ENCODE measurements around the gene NUBPL.

Gene NUBPL

DNA sequence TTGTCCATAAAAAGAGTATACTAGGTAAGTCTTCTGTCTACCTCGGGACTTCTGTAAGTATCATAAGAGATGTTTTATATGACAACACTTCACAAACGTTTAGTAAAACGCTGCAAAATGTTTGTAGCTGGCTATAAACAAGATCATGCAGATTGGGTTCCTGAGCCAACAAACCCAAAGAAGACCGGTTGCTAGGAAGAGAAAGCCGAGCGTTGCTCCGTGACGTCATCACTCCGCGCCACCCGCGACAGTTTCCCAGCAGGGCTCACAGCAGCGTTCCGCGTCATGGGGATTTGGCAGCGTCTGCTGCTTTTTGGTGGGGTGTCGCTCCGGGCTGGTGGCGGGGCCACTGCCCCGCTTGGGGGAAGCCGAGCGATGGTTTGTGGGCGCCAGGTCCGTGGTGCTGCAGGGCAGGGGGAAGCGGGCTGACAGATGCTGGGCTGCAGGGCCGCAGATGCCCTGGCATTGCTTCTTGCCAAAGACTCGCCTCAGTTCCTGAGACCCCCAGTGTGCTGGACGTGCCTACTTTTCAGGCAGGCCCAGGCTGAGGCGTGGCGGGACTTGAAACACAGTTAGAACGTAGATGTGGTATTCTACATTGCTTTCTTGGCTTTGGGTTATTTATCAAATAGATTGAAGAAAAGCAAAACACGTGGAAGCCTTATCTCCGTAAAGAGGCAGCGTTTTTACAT lies at the start of gene NUBPL:
Gene NUBPL (plus strand): TSS at position 250 of the 692 bp plus-strand sequence. CDS start 36 bp downstream, at position 286.
- peak; percentile 97 for DNase-seq

GRCh38 chr14:31527087-31527486 lies 34.1 kb upstream of the NUBPL start:
- DNase-seq = no peak

- no peak for DNase-seq
These were observed 33.7 kb upstream of the NUBPL start for GRCh38 chr14:31527546-31527945.

- DNase-seq = no peak
These were observed 32.2 kb upstream of the NUBPL start for GRCh38 chr14:31529053-31529452.

DNA sequence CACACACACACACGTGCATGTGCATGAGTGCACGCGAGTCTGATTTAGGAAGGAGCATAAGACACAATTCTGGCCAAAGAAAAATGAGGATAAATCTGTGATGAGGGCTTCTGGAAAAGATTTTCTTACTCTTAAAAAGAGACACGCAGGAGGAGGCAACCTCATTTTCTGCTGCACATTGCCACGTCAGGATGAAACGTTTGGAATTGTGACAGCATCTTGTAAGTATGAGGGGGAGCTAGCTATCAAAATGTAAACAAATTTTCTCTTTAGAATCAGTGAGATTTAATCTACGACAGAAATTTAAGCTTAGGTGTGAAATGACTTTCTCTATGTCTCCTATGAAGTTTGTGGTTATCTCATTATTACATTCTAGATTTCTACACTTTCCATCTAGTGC lies 31.1 kb upstream of the NUBPL start:
- DNase-seq = no peak

GRCh38 chr14:31536201-31536960 lies 24.8 kb upstream of the NUBPL start:
- no peak for DNase-seq

DNA sequence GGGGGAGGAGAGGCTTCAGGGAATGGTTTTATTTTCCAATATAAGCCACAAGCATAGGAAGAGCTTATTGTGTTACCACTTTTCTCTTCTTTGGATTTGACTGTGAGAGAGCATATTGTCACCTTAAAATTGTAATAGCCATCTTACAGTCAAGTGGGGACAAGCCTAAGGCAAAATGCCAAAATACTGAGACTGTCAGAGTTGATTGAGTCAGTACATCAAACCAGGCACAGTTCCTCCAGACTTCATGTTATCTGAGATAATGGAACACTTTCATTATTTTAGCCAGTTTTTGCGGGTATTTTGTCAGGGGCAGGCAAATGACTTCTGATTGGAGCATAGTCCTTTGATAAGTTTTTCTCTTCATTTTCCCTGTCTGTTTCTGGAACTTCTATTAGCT lies 19.5 kb upstream of the NUBPL start:
- DNase-seq = no peak

DNA sequence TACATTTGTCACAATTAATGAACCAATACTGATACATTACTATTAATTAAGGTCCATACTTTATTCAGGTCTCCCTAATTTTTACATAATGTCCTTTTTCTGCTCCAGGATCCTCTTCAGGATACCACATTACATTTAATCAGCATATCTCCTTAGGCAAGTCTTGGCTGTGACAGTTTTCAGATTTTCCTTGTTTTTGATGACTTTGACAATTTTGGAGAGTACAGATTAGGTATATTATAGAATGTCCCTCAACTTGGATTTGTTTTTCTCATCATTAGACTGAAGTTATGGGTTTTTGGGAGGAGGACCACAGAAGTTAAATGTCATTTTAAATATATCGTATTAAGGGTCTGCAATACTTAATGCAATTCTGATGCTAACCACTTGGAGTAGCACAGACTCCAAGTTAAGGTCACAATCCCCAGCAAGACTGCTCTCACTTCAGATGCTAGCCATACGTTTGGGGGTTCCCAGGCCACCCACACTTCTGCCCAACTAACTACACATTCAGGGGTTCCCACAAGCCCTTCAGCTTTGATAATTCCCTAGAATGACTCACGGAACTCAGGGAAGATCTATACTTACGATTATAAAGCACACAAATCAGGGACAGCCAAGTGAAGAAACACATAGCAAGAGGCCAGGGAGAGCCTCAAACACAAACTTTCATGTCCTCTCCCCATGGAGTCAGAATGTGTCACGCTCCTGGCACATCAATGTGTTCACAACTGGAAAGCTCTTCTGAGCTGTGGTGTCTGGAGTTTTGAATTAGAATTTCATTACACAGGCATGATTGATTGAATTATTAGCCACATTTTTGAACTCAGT lies 17.0 kb upstream of the NUBPL start:
- no peak for DNase-seq

GRCh38 chr14:31544816-31545215 lies 16.4 kb upstream of the NUBPL start:
- no peak for DNase-seq

DNA sequence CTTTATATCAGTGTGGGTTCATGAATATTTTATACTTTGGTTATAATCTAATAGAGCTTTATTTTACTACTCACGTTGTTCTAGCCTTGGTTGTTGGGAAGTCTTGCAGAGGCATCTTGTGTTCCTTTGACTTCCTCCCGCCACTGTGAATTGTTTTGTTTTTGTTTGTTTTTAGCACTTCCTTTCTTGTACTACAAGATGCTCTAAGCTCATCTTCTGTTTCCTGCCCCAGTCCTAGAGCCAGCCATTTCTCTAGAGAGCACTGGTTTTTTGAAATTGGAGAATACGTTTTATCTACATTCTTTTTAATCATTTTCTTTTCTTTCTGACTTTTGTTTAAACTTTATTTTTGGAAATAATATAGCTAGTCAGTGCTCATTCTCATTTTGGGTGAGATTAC lies 15.9 kb upstream of the NUBPL start:
- no peak for DNase-seq

DNA sequence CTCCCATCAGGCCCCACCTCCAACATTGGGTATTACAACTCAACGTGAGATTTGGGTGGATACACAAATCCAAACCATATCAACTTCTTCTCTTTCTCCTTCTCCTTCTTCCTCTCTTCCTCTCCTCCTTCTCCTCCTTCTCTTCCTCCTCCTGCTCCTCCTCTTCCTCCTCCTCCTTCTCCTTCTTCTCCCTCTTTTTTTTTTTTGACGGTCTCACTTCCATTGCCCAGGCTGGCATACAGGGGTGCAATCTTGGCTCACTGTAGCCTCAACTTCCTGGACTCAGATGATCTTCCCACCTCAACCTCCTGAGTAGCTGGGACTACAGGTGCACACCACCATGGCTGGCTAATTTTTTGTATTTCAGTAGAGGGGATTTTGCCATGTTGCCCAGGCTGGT lies 11.4 kb upstream of the NUBPL start:
- DNase-seq = no peak

DNA sequence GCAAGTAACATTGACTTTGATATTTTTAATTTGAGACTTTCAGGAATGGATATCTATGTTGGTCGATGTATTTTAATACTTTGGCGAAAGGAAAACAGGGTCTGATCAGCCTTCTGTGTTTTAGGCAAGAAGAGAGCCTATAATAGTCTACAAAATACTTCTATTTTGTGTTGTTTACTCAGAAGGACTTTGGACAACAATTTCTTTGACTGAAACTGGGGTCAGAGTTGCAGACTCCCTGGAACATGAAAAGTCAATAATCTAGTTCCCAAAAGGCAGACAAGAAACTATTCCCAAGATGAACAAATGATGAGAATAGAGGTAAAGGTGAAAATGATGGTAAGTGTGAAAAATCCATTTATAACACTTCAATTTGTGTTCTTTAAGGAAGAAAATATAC lies 10.6 kb upstream of the NUBPL start:
- no peak for DNase-seq

- no peak for DNase-seq
These were observed 5.0 kb upstream of the NUBPL start for GRCh38 chr14:31556191-31556590.

DNA sequence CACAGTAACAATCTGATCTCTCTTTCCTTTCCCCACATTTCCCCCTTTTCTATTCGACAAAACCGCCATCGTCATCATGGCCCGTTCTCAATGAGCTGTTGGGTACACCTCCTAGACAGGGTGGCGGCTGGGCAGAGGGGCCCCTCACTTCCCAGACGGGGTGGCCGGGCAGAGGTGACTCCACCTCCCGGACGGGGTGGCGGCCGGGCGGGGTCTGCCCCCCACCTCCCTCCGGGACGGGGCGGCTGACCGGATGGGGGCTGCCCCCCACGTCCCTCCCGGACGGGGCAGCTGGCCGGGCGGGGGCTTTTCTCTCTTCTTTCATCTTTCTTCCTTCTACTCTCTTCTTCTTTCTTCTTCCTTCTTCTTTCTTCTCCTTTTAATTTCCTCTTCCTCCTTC lies 1.3 kb upstream of the NUBPL start:
- no peak for DNase-seq

DNA sequence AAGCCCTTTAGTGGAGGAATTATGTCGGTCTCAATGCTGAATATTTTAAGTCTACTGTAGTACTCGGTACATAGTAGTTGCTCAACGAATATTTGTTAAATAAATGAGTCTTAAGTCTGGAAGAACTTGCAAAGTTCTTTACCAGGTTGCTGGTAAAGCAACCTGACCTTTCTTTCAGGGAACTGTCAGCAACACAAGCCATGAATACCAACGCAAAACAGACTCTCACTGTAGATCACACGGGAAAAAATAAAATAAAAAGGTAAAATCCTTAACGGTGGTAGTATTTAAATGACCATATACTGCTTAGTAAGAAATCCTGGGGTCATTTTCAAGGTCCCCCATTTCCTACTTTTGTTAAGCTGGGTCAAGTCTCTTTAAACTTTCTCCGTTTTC lies 447 bp upstream of the NUBPL start:
- DNase-seq = no peak

GRCh38 chr14:31564194-31564593 lies 3.0 kb downstream of the NUBPL start:
- no peak for DNase-seq

DNA sequence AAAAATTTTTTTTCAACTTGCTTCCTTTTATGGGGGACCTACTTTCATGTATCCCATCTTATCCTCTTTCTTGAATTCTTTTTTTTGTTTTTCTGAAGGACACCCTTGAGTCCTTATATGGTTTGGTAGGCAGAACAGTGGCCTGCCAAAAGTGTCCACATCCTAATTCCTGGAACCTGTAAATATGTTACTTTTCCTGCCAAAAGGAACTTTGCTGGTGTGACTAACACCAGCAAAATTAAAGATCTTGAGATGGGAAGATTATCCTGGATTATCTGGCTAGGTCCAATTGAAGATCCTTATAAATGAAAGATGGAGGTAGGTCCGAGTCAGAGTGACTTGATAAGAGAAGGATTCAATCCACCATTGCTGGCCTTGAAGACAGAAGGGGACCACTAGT lies 5.3 kb downstream of the NUBPL start:
- DNase-seq = no peak

DNA sequence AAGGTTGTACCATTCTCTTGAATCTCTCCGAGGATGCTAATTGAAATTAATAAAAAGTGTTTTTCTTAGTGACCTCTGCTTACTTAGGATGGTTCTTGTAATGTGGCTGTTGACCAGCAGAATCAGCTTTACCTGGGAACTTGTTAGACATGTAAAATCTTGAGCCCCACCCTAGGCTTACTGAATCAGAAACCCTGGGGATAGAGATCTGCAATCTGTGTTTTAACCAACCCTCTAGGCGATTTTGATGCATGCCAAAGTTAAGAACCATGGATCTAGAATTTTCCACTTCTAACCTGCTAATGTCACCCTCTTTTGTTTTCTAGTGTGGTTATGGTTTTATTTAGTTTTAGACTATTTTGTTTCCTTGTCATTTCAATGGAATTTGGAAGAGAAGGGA lies 6.5 kb downstream of the NUBPL start:
- no peak for DNase-seq

- DNase-seq = no peak
These were observed 7.0 kb downstream of the NUBPL start for GRCh38 chr14:31568161-31568560.

DNA sequence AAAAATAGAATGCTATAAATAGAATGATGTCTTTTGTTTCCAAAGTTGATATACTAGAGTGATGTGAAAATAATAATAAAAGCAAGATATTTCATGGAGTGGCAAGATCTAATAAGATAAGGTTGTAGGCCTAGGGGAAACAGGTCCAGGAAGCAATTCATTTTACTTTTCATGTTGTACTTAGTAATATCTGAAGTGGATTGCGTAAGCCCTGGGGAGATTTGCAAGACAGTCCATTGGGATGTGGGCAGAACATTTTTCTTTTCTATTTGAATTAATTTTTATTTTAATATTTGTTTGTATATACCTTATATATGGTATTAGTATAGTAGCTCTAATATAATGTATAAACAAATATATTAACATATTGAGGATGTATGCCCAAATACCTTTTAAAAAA lies 7.5 kb downstream of the NUBPL start:
- DNase-seq = no peak

- DNase-seq = no peak
These were observed 11.8 kb downstream of the NUBPL start for GRCh38 chr14:31572955-31573354.

- DNase-seq = no peak
These were observed 15.7 kb downstream of the NUBPL start for GRCh38 chr14:31576949-31577348.

GRCh38 chr14:31578266-31578665 lies 17.1 kb downstream of the NUBPL start:
- no peak for DNase-seq
